Activated CD8-positive, alpha-beta T cell treated with anti-CD3 and anti-CD28 coated beads for 36 hours (primary cell): ENCODE data around the gene OLFM1. TPM values are rescaled to one million over a fixed set of nuclear protein-coding genes. Genes with fewer than 3 reads are reported as not detected.

Experiments used
- ATAC-seq: fragments of 200-7000 bp; cut with Tn5 transposase; one replicate; pipeline ENCODE4 v1.10.0; 2021; ENCODE audit warnings: mild to moderate bottlenecking, moderate library complexity
- CTCF ChIA-PET: fragments of 350-600 bp; sonication (Branson Sonifier 250); formaldehyde crosslinking; loops from one replicate; lab custom pipeline; 2021; ENCODE audit warnings: antibody characterized with exemption; lab: Charles Lee
- POLR2A ChIA-PET: fragments of 350-600 bp; sonication (Branson Sonifier 250); formaldehyde crosslinking; loops from one replicate; lab custom pipeline; 2021; ENCODE audit warnings: antibody characterized with exemption; lab: Charles Lee
- DNase-seq: peaks from one replicate; pipeline ENCODE4 v3.0.0-alpha.2; 2020
- H3K27ac Mint-ChIP-seq: one replicate; pipeline ENCODE4 v1.8.0; 2021; ENCODE audit warnings: mild to moderate bottlenecking, mixed read lengths
- H3K27me3 Mint-ChIP-seq: one replicate; pipeline ENCODE4 v1.8.0; 2021; ENCODE audit warnings: mixed read lengths
- H3K36me3 Mint-ChIP-seq: one replicate; pipeline ENCODE4 v1.8.0; 2021; ENCODE audit warnings: low read depth, mixed read lengths
- H3K4me1 Mint-ChIP-seq: one replicate; pipeline ENCODE4 v1.8.0; 2021; ENCODE audit warnings: low read depth, mixed read lengths
- H3K4me3 Mint-ChIP-seq: one replicate; pipeline ENCODE4 v1.8.0; 2021; ENCODE audit warnings: mild to moderate bottlenecking, moderate library complexity, mixed read lengths
- H3K9me3 Mint-ChIP-seq: one replicate; pipeline ENCODE4 v1.8.0; 2021; ENCODE audit warnings: mixed read lengths
- CTCF ChIP-seq: fragments of 200-600 bp; IDR thresholded peaks from one replicate; pipeline ENCODE4 v1.8.0; 2022; ENCODE audit warnings: antibody characterized with exemption, mild to moderate bottlenecking
- intact Hi-C: fragments of 100-400 bp; cut with micrococcal nuclease; formaldehyde crosslinking; loops from one replicate; pipeline ENCODE4 v1.10.0; 2022
- total RNA-seq, 2 experiments: library from RNA; stranded (reverse); gene quantifications; one replicate each; pipeline ENCODE4 v1.2.3, GENCODE V29; 2021

Gene OLFM1
- total RNA-seq, 2 experiments from 2014 or later, result not detected

GRCh38 chr9:135047521-135047920 is 39.9 kb upstream of the OLFM1 start:
- H3K27me3 Mint-ChIP-seq, result peaks cover 6% of the 10 kb centered on the region
- ATAC-seq (no peak), DNase-seq (no peak)
- no peak overlapping the region for H3K27ac Mint-ChIP-seq
- H3K36me3 Mint-ChIP-seq, result no peaks in the 10 kb centered on the region
- no peaks in the 10 kb centered on the region for H3K4me1 Mint-ChIP-seq
- ChIA-PET CTCF (no interaction called here), POLR2A (no interaction called here)
- no peak for TF ChIP-seq CTCF
- intact Hi-C loops, result no loop called here
- no peaks in the 10 kb centered on the region for H3K9me3 Mint-ChIP-seq
- no peak overlapping the region for H3K4me3 Mint-ChIP-seq

- CTCF ChIA-PET, result no interaction called here
- POLR2A ChIA-PET, result no interaction called here
- no peaks in the 10 kb centered on the region for H3K9me3 Mint-ChIP-seq
- intact Hi-C loops, result no loop called here
- DNase-seq (no peak), ATAC-seq (no peak)
- no peak overlapping the region for H3K27ac Mint-ChIP-seq
- no peaks in the 10 kb centered on the region for H3K36me3 Mint-ChIP-seq
- H3K4me3 Mint-ChIP-seq, result no peak overlapping the region
- H3K4me1 Mint-ChIP-seq, result no peaks in the 10 kb centered on the region
- H3K27me3 Mint-ChIP-seq, result peaks cover 10% of the 10 kb centered on the region
- no peak for TF ChIP-seq CTCF
Measured at GRCh38 chr9:135048046-135048757, 39.3 kb upstream of the OLFM1 start.

- no peak overlapping the region for H3K4me3 Mint-ChIP-seq
- POLR2A ChIA-PET, result no interaction called here
Measured at GRCh38 chr9:135048758-135049444, 38.6 kb upstream of the OLFM1 start.

GRCh38 chr9:135049460-135049859 is 38.0 kb upstream of the OLFM1 start:
- no peak for TF ChIP-seq CTCF
- no peak overlapping the region for H3K27ac Mint-ChIP-seq
- no peak for DNase-seq
- ATAC-seq, result no peak
- H3K4me1 Mint-ChIP-seq, result no peaks in the 10 kb centered on the region
- H3K27me3 Mint-ChIP-seq, result peaks cover 16% of the 10 kb centered on the region
- H3K4me3 Mint-ChIP-seq, result no peak overlapping the region
- POLR2A ChIA-PET, result no interaction called here
- H3K9me3 Mint-ChIP-seq, result no peaks in the 10 kb centered on the region
- CTCF ChIA-PET, result no interaction called here
- intact Hi-C loops, result no loop called here
- H3K36me3 Mint-ChIP-seq, result no peaks in the 10 kb centered on the region

More at GRCh38 chr9:135048758-135049444, 38.6 kb upstream of the OLFM1 start:
- H3K27me3 Mint-ChIP-seq, result peaks cover 10% of the 10 kb centered on the region
- H3K4me1 Mint-ChIP-seq, result no peaks in the 10 kb centered on the region
- TF ChIP-seq CTCF, result no peak
- H3K9me3 Mint-ChIP-seq, result no peaks in the 10 kb centered on the region
- DNase-seq, result no peak
- CTCF ChIA-PET, result no interaction called here
- H3K36me3 Mint-ChIP-seq, result no peaks in the 10 kb centered on the region
- intact Hi-C loops, result no loop called here
- no peak overlapping the region for H3K27ac Mint-ChIP-seq
- ATAC-seq, result no peak
